Ascending aorta (tissue), 2 donors: ENCODE data around the gene MMP21. TPM values are rescaled to one million over a fixed set of nuclear protein-coding genes. Genes with fewer than 3 reads are reported as not detected.

Experiments
- DNase-seq, 2 donors: peaks; one replicate each; pipeline ENCODE4 v3.0.0-alpha.2; 2019; ENCODE audit warnings: low spot score in 2 of 2
- H3K27ac ChIP-seq, 2 donors: fragments of 200-600 bp; sonication (generic); one replicate each; pipeline ENCODE4 v1.5.1; 2016 to 2017; ENCODE audit warnings: mild to moderate bottlenecking in 1 of 2
- H3K27me3 ChIP-seq: fragments of 200-600 bp; sonication (generic); one replicate; pipeline ENCODE4 v1.5.1; 2017
- H3K36me3 ChIP-seq, 2 donors: fragments of 200-600 bp; sonication (generic); one replicate each; pipeline ENCODE4 v1.5.1; 2016
- H3K4me1 ChIP-seq, 2 donors: fragments of 200-600 bp; sonication (generic); one replicate each; pipeline ENCODE4 v1.5.1; 2016 to 2017; ENCODE audit warnings: mild to moderate bottlenecking in 1 of 2
- H3K4me3 ChIP-seq, 2 donors: fragments of 200-600 bp; sonication (generic); one replicate each; pipeline ENCODE4 v1.5.1; 2016 to 2017; ENCODE audit warnings: mild to moderate bottlenecking in 1 of 2
- H3K9me3 ChIP-seq, 2 donors: fragments of 200-600 bp; sonication (generic); one replicate each; pipeline ENCODE4 v1.5.1; 2016
- intact Hi-C: fragments of 100-400 bp; cut with DNase I; formaldehyde crosslinking; loops from one replicate; pipeline ENCODE4 v1.15.1; 2023
- total RNA-seq: library from RNA; depleted of rRNA; stranded (reverse); fragments of >200 nt; gene quantifications from one replicate; pipeline ENCODE4 v1.1.0, GENCODE V29; 2016
- TF ChIP-seq, protein P1 (sequence below), 3 experiments: fragments of 200-600 bp in 2 of 3; fragments of 450-650 bp in 1 of 3; sonication (generic) in 2 of 3; IDR thresholded peaks; one replicate each; pipeline ENCODE4 v1.5.1; 2016 to 2019; ENCODE audit warnings: antibody characterized with exemption in 3 of 3, mild to moderate bottlenecking in 1 of 3, moderate library complexity in 1 of 3

MMP21 gene
- total RNA-seq, 1 donor from 2014 or later: not detected

DNA sequence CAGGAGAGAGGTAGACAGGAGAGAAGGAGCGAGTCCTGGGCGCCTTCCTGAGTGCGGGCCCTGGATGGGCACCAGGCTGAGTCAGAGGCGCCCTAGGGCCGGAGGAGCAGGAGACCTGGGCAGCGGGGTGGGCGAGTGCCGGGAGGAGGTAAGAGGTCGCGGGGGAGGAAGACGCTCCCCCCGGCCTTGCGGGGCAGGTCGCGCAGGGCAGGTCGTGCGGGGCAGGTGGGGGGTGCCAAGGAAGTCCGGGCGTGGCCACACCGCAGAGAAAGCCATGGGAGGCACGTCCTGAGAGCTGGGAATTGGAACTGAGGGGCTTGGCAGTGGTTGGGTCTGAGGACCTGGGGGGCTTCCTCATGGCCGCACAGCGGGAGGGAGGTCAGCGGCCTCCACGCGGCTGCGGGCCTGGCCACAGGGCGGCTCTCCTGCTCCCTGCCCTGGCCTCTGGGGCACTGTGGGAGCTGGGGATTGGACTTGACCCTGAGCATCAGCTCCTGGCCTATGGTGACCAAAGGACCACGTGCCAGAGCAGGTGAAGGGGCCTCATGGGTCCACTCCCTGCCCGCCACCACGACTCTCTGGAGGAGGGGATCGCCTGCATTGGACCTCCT, 935 bp downstream of the MMP21 start:
- Histone ChIP-seq H3K4me3 (no peak overlapping the region), H3K36me3 (no peaks in the 10 kb centered on the region), H3K27ac (no peak overlapping the region), H3K4me1 (no peaks in the 10 kb centered on the region), H3K9me3 (no peaks in the 10 kb centered on the region), H3K27me3 (no peaks in the 10 kb centered on the region)
- TF ChIP-seq, protein P1, sequence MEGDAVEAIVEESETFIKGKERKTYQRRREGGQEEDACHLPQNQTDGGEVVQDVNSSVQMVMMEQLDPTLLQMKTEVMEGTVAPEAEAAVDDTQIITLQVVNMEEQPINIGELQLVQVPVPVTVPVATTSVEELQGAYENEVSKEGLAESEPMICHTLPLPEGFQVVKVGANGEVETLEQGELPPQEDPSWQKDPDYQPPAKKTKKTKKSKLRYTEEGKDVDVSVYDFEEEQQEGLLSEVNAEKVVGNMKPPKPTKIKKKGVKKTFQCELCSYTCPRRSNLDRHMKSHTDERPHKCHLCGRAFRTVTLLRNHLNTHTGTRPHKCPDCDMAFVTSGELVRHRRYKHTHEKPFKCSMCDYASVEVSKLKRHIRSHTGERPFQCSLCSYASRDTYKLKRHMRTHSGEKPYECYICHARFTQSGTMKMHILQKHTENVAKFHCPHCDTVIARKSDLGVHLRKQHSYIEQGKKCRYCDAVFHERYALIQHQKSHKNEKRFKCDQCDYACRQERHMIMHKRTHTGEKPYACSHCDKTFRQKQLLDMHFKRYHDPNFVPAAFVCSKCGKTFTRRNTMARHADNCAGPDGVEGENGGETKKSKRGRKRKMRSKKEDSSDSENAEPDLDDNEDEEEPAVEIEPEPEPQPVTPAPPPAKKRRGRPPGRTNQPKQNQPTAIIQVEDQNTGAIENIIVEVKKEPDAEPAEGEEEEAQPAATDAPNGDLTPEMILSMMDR (IDR thresholded peaks at IDR 0.05): no peak
- intact Hi-C loops: no loop called here
- no peak for DNase-seq

DNA sequence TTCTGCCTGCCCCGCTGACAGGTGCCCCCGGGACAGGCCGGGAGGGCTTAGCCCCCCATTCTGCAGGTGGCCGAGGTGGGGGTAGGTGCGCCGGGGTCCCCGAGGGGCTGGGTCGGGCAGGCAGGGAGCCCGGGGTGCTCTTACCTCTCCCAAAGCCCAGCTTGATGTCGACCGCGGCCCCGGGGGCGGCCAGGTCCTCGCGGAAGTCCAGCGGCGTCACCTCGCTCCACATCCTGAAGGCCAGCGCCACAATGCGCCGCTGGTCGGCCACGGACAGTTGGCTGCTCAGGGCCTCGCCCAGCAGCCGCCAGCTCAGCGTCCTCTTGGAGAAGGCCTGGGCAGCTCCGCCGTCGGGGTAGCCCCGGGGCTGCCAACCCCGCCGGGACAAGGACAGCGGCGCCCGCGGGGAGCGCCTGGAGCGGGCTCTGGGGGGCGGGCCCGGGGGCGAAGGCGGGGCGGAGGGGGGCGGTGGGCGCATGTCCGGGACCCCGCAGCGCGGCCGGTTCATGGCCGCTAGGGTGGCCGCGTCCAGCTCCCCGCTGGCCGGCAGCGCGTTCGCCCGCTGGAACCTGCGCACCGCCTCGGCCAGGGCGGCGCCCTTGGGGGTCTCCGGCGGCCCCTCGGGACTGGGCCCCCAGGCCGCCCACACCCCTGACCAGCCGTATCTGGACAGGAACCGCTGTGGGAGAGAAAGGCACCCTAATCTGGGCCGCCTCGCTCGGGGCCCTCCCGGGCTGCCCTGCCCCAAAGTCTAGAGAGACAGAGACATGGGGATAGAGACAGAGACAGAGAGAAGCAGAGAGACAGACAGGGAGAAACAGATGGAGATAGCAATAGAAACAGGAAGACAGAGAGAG, 1.7 kb downstream of the MMP21 start:
- TF ChIP-seq, protein P1 (IDR thresholded peaks at IDR 0.05): no peak
- H3K27me3 ChIP-seq: no peaks in the 10 kb centered on the region
- intact Hi-C loops: no loop called here

DNA sequence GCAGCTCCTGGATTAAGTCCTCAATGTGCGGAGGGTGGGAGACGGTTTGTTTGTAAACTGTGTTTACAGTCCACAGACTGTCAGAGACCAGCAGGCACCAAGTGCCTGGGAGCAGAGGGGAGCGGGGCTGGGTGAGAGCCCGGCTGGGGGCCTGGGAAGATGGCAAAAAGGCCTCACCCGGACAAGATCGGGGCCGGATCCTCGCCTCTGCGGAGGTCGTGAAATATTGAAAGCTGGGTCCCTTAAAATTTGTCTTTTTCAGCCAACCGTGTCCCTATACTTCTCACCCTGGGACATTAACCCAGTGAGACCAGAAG, 2.8 kb downstream of the MMP21 start:
- no peak overlapping the region for H3K27ac ChIP-seq
- H3K4me3 ChIP-seq: no peak overlapping the region
- TF ChIP-seq, protein P1 (IDR thresholded peaks at IDR 0.05): no peak
- no peak for DNase-seq
- no peaks in the 10 kb centered on the region for H3K36me3 ChIP-seq
- H3K4me1 ChIP-seq: peaks cover 5% of the 10 kb centered on the region in 2 donors
- no peaks in the 10 kb centered on the region for H3K27me3 ChIP-seq
- intact Hi-C loops: no loop called here
- H3K9me3 ChIP-seq: no peaks in the 10 kb centered on the region

More for the DNA sequence above, 1.7 kb downstream of the MMP21 start:
- no peaks in the 10 kb centered on the region for H3K36me3 ChIP-seq
- no peaks in the 10 kb centered on the region for H3K9me3 ChIP-seq
- no peak overlapping the region for H3K4me3 ChIP-seq
- peaks cover 0 to under 1% of the 10 kb centered on the region in 2 donors for H3K4me1 ChIP-seq
- no peak overlapping the region for H3K27ac ChIP-seq
- DNase-seq: no peak

DNA sequence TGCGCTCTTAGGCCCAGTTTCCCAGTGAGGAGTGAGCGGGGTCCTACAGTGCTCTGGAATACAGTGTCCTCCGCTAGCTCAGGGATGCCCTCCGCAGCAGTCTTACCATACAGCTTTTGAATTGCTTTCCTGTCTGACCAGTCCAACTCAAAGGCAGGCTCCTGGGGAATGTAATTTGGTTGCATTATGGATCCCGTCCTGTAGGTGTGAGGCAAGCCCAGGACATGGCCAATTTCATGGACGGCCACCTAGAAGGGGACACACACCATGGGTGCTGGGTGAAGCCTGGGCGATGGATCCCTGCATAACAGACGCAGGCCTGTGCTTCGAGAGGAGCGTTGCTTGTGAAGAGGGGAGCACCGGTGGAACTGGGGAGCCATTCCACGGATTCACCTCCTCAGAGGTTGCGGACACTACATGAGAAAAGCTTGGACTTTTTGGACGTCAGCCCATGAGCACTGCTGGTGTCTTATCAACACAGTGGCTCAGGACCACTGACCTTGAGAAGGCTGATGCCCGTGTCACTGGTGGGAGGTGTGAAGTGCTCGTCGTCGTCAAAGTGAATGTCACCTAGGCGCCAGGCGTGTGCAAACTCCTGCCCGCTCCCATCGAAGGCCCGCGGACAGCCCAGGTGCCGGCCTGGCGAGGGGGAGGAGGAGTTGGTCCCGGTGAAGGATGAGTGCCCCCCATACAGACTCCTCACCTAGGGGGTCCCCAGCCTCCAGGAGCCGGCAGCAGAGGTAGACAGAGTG, 3.3 kb downstream of the MMP21 start:
- Histone ChIP-seq H3K9me3 (no peaks in the 10 kb centered on the region), H3K27ac (no peak overlapping the region), H3K36me3 (no peaks in the 10 kb centered on the region), H3K4me1 (peaks cover 5% of the 10 kb centered on the region in 2 donors), H3K4me3 (no peak overlapping the region), H3K27me3 (no peaks in the 10 kb centered on the region)
- intact Hi-C loops: no loop called here
- TF ChIP-seq, protein P1 (IDR thresholded peaks at IDR 0.05): no peak
- DNase-seq: no peak

DNA sequence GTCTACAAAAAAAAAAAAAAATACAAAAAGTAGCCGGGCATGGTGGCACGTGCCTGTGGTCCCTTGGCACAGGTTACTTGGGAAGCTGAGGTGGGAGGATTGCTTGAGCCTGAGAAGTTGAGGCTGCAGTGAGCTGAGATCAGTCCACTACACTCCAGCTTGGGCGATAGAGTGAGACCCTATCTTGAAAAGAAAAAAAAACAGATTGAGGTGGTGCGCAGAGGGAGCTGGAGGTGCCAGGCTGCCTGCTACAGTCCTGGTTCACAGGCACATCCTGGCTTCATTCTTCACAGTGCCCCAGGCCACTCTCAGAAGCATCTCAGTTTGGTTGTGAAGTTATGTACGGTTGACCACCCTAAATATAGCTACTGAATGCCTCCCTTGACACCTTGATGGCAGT, 4.8 kb downstream of the MMP21 start:
- H3K4me3 ChIP-seq: no peak overlapping the region
- peaks cover 0 to under 1% of the 10 kb centered on the region in 2 donors for H3K36me3 ChIP-seq
- TF ChIP-seq, protein P1 (IDR thresholded peaks at IDR 0.05): no peak
- DNase-seq: no peak
- no peaks in the 10 kb centered on the region for H3K27me3 ChIP-seq
- intact Hi-C loops: no loop called here
- no peaks in the 10 kb centered on the region for H3K9me3 ChIP-seq
- H3K27ac ChIP-seq: no peak overlapping the region
- peaks cover 5% of the 10 kb centered on the region in 2 donors for H3K4me1 ChIP-seq
